Activated T-cell treated with anti-CD3 and anti-CD28 coated beads for 24 hours (primary cell): Measurements from ENCODE around the gene ARHGEF12.
"Not testable (repeated sequence)": the region's sequence is repeated elsewhere in the genome, so short reads cannot be mapped to it uniquely, and the experiment has no call there.

Experiments used
- DNase-seq: peaks from one replicate; pipeline ENCODE4 v3.0.0-alpha.2; 2020; ENCODE audit warnings: low read depth

Gene ARHGEF12

DNA sequence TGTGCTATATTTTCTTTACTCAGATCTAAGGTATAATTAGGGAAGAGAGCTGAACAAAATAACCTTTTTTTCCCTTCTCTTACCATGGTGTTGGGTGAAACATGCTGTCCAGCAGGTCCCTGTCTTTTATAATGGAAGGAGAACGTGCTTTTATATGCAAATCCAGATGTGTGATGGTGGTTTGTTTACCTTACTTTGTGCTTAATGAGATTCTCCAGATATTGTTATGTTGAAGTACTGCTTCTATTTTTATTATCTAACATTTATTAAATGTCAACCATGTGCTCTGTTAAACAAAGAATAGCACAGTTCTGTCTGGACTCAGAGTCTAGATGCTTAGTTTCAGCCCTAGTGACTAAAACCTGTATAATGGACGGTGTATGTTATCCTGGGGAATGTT is 165.2 kb downstream of the ARHGEF12 start:
- no peak for DNase-seq

DNA sequence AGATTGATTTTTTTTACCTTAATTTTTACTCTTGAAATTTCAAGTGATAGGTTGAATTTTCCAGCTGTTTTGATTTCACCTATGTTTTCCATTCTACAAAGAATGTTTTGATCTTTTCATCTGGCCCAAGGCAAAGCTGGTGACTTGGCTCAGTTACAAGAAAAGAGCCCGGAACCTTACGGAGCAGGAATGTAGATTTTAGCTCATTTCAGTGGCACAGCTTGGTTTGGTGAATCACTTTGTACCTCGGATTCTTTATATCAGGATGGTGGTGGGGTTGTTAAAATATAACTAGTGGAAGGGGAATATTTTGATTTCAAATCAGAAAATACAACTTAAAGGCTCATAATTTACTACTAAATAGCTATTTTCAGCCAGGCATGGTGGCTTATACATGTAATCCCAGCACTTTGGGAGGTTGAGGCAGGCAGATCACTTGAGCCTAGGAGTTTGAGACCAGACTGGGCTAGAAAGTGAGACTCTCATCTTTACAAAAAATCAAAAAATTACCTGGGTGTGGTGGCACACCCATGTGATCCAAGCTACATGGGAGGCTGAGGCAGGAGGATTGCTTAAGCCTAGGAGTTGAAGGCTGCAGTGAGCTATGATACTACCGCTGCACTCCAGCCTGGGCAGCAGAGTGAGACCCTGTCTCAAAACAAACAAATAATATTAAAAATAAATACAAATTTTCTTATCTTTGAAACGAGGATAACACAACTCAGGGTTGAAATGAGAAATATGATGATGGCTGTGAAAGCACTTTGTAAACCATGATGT is 166.0 kb downstream of the ARHGEF12 start:
- no peak for DNase-seq

DNA sequence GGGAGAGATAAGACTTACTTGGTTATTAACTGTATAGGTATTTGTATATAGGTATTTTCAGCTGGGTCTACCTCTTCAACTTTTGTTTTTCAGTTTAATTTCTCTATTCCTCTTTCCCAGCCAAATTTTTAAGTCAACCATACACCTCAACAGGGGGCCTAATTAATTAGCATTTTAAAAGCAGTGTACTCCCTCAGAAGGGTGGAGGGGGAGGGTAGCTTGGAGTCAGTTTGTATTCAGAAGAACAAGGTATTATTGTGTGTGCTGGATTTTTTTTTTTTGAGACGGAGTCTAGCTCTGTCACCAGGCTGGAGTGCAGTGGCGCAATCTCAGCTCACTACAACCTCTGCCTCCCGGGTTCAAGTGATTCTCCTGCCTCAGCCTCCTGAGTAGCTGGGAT is 167.3 kb downstream of the ARHGEF12 start:
- not testable (repeated sequence) for DNase-seq

DNA sequence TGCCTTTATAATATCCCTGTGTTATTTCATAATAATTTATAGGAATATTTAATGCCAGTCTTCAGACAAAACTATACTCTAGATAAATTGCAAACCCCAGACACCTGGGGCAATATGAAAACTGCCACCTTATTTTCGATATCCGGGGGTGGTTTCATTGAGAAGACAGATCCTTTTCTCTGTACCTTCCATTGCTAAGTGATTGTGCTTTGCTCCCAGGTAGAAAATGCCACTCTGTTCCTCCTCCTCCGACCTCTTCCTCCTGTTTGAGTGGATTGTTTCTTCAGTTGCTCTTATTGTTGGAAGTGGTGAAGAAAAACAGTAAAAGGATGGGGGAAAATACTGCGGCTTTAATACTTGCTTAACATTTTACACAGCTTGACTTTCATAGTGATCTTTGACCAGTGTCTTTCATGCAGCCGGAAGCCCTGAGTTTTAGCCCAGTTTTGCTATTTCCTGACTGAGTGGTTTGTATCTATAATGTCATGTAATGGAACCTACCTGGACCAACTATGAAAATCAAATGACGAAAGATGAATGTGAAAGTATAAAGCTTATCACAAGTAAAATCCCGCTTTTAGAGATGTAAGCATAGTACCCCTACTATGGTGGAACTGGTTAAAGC is 169.7 kb downstream of the ARHGEF12 start:
- DNase-seq = no peak

DNA sequence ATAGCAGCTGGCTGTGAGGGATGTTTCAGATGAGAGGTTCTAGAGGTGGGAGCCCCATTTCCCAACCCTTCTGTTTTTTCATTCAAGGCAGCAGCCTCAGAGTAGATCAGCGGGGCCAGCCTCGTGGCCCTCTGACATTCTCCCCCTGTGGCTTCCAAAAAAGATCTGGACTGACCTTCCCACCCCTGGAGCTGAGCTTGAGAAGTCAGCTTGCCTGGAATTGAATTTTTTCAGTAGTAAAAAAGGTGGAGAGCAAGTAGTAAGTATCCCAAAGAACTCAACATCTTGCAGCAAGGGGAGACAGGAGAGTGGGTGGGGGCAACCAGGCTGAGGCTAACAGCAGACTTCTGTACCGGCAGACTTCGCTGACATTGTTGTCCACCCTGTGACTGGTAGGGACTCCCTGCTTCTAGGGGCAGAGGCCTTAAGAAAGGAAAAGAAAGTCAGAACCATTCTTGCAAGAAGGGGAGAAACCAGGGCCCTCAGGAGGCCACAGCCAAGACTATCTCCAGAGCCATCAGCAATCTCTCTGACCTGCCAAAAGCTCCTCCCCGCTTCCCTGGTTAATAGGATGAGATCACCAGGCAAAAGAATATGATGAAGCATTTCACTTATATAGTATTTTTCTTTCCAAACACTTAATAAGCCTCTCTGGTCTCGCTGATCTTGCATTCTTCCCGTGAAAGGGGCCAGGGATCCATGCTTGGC is 173.3 kb downstream of the ARHGEF12 start:
- no peak for DNase-seq

DNA sequence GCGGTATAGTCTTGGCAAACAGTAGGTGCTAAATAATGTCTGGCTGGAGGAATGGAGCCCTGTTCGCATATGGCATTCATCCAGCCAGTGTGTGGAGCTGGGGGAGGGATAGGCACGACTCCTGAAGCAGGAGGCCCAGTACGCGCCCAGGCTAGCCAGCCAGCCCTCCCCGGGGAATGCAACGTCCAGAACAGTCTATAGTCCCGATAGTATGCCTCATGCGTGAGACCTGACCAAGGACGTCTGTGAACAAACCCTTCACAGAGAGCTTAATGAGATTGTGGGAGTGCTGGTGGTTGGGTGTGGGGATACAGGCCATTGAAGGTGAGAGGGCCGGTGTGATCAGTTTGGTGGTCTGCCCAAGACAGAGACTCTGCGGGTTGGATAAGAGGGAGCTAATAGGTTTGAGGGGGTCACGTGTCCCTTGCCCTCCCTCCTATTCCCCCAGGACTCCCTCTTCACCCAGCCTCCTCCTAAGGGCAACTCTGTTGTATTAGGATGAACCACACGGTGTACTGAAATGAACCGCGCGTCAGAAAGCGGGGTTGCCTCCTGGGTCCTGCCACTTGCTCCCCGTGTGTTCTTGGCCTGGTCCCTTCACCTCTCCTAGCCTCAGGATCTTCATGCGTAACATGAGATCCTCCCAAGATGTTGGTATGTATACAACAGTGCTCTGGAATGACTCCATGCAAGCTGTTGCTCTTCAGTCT is 174.3 kb downstream of the ARHGEF12 start:
- DNase-seq = no peak

DNA sequence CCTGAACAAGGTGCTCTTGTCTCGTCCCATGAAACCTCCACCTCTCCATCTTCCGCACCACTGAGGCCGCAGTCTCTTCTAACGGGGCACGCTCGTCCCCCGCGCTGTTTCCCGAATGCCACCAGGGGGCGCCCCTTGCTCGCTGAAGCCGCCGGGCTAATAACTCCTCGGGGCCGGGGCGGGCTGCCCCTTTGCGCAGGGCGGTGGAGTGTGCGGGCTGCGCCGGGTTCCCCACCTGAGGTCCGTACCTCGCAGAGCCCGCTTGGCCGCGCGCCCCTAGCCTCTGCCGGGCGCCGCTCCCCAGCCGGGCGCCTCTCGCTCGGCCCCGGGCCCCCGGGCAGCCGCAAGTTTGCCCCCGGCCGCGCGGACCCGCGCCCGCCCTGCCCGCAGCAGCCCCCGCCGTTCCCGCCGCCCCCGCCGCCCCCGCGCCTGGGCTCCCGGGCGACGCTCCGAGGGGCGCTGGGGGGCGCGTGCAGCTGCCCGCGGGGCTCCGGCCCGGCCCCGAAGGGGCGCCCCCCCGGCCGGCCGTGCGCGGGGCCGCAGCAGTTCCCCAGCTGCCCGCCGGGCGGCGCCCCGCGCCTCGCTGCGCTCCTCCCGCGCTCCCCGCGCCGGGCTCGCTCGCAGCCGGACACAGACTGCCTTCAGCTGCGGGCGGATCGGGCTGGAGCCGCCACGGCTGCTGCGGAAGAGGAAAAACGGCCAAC is 175.1 kb downstream of the ARHGEF12 start, which contains the start of gene GRIK4:
Gene GRIK4 (plus strand): TSS at position 633 of the 704 bp plus-strand sequence. CDS start 148,571 bp downstream, outside the sequence.
- DNase-seq = peak; percentile 70

DNA sequence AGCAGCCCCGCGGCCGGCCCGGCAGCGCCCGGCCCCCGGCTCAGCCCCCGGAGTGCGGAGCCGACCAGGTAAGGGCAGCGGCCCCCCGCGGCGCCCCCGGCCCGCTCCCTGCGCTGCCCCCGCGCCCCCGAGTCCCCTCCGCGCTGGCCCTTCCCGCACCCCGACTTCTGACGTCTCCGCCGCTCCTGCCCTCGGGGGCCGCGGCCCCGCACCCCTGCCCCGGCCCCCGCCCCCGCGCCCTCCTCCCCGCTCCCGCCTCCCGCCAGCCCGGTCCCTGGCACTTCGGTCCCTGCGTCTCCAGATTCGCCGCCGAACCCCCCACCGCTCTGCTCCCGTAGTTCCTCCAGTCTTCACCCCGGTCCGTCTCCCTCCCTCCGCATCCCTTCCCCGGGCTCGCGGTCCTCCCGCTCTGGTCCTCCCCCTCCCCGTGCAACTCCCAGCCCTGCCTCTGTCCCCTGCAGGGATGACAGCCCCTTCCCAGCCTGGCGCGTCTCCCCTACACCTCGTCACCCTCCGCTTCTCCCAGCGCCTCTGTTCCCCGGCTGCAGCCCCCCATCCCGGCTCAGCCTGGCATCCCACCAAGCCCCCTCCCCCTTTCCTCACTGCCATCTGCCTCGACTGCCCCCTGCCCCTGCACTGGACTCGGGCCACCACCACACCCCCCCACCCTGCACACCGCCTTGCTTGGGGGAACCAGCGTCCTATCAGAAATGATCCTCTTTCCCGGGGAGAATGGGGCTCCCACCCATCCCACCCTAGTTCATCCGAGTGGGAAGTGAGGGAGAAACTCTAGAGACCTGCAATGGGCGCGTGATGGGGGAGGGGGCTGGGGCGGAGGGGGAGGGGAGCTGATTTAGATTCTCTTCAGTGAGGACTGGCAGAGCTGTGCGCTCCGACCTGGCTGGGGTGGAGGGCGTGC is 175.9 kb downstream of the ARHGEF12 start:
- no peak for DNase-seq

DNA sequence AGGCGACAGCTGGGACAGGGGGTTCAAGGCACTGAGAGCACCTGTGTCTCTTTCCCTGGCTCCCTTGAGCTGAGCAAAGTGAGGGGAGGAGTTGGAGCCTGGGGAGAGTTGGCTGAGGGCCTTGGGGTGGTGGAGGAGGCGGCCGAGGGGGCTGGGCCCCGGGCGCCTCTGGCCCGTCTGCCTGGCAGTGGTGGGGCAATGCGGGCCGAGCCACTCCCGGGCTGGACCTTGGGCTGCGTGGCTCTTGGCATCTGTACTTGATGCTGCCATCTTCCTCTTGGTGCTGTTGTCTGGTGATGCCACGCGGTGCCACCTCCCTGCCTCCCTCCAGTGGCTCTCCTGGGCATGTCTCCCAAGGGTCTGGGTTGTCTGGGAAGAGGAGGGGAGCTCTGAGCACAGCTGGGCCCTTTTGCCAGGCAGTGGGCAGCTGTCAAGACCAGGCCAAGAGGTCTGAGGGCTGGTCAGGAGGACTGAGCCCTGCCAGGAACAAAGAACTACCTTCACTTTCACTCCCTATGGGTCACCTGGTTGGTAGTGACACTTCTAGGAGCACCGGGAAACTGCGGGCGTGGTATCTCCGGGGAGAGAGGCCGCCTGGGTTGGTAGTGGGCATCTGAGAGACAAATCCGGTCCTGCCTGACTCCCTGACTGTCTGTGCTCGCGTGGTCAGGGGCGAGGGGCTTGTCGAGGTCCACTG is 176.7 kb downstream of the ARHGEF12 start:
- DNase-seq = no peak

DNA sequence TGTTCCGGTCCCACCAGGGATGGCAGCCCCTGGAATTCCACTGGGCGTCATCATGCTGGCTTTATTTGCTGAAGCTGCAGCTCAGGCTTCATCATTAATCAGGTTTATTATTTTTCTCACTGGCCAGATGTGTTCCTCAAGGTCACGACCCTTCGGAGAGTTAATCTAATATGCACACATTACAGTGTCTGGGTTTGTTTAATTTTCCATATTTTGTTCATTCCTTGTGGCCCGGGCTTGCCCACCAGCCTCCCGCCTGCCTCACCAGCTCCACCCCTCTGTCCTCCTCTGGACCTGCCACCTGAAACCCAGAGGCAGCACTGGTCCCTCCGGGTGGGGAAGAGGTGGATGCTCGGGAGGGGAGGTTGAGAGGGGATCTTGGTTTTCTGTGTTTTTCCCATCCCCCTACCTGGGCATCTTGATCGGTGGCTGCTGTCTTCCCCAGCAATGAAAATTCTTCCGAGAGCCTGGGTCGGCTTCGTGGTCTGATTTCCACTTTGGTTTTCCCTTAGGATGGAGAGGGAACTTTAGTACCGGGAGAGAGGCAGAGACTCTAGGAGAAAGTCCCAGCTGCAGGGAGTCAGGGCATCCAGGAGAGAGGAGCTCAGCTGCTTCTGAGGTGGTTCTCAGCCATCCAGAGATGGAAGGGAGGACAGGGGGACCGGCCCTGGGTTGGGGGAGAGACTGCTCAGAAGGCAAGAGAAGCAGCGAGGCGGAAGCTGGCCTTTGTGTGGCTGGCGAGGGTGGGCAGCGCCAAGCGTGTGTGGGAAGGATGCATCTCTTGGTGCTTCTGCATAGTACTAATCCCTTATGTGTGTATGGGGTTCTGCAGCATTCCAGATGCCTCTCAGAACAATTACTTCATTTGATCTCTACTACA is 177.5 kb downstream of the ARHGEF12 start:
- no peak for DNase-seq

DNA sequence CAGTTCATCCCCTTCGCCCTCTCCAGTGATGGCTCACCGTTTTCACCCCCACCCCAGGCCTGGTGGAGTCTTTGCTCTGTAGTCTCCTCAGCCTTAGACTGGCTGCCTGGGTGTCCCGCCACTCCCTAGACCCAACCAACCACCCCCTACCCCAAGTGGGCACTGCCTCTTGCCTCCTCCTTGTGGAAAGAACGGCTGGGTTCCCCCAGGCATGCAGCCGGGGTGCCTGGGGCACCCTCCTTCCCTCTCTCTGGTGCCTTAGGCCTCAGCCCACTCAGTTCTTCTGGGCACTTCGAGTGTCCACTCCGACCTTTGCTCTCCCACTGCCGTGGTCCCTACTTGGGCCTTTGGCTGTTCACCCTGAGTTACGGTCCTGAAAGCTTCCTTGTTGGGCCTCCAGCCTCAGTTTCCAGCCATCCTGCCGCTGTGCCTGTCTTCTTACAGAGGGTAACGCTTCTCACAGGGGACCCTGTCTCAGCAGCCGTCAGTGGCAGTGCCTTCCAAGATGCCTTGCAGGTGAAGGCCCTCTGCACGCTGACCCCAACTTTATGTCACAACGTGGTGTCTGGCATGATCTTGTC is 178.4 kb downstream of the ARHGEF12 start:
- no peak for DNase-seq

DNA sequence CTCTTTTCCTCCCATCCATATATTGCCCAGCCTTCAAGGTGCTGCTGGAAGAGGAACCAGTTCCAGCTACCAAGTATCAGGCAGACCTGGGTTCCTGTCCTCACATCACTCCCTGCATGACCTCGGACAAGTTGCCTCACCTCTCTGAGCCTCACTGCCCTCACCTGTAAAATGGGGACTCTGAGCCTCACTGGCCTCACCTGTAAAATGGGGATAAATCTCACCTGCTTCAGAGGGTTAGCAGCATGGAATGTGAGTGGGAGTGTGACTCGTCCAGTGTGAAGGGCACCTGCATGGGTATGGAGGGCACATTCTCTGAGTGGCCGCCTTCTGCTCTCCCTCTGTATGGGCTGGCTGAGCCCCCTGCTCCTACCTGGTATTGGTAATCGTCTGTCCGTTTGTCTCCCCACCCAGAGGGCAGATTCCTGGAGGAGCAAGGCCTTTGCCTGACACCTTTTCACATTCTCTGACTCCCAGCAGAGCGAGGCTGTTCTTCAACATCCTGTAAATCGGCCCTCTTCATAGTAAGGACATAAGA is 179.0 kb downstream of the ARHGEF12 start:
- DNase-seq = no peak

DNA sequence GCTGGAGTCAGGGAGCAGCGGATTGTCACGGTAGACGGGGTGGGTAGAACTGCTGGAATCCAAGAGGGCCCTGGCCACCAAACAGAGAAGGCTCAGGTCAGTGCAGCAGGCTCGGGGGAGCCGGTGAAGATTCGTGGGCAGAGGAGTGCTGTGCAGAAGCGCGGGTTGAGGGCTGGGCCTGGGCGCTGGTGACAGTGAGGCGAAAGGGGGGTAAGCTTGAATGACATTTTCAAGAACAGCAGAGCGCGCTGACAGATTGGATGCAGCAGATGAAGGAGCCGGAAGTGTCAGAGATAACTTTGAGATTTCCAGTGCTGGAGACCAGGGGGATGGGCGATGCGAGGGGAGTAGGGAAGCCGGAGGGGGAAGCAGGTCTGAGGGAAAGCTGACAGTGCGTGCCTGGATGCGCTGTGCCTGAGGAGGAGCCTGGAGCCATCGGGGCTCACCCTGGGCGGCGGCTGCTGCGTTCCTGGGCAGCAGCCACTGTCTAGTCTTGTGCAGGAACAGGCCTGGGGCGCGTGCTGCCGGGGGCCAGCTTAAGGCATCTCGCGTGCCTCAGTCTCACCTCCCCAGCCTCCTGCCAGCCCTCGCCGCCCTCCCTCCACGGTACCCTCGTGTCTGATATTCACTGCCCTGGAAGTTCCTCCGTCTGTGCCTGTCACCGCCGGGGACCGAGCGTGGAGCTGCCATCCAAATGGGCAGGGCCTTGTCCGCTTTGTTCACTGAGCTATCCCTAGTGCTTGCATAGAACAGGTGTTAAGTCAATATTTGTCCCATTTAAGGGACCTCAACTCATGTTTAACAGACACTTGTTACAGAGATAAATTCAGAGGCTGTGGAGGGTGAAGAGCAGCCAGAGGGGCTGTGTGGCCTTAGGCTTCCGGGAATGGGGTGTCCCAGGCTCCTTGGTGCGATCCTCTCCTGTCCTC is 180.5 kb downstream of the ARHGEF12 start:
- DNase-seq = no peak

DNA sequence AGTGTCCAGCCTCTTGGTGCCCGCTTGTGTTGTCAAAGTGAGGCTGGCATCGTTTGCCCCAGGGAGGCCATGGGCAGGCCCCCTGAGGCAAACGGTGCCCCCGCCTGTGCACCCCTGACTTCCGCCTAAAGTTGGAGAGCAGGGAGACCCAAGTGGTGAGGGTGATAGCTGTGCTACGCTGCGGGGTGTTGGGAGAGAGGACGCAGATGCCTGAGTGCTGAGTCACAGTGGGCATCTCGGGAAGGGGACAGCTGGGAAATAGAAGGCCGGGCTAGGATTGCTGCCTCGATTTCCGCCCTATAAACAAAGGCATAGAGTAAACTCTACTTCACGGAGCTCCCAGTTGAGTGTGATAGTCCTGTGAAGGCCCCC is 181.2 kb downstream of the ARHGEF12 start:
- DNase-seq = no peak

DNA sequence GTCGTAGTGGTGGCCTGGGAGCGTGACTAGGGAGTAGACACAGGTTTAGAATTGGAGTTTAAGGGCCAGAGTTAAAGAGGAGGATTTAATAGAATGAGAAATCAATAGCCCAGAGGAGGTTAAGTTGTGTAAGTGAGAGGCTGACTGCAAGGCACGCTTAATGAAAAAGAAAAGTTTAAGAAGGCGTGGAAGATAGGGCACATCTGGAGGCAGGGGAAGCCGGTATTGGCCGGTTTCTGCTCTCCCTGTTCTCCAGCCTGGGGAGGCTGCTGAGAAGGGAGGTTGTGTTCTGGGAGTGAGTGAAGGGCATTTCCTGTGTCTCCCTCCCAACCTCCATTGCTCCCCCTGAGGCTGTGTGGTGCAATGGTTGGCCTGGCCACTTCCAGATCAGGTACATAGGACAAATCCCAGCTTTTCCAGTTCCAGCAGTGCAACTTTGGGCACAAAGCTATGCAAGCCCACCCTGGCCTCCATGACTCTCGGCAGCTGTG is 181.6 kb downstream of the ARHGEF12 start:
- DNase-seq = no peak

DNA sequence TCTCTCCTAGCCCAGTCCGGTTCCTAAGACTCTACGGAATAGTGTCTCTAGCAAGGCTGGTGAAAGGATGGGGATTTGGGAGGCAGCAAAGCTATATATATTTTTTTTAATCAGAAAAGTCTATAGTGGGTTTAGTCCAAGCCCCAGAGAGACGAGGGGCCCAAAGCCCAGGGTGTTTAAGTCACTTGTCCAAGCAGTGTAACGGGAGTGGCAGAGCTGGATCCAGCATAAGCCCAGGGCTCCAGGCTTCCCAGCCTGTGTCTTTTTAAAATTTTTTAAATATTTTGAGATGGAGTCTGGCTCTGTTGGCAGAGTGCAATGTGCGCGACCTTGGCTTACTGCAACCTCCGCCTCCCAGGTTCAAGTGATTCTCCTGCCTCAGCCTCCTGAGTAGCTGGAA is 182.1 kb downstream of the ARHGEF12 start:
- DNase-seq = no peak

DNA sequence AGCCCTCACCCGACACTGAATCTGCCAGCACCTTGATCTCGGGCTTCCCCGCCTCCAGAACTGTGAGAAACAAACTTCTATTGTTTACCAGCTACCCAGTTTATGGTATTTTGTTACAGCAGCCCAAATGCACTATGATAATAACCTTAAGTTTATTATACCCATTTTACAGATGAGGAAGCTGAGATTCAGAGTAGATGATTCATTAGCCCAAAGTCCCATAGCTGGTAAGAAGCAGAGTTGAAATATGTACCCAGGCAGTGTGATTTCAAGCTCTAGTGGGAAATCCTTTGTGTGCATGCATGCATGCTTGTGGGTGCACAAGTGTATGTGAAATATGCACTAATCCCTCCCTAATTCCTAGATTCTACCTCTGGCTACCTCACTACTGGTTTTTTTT is 183.3 kb downstream of the ARHGEF12 start:
- DNase-seq = no peak
